ENCODE measurements around the gene GPSM1. TPM values are rescaled to one million over a fixed set of nuclear protein-coding genes. Genes with fewer than 3 reads are reported as not detected.

Gene GPSM1
- total and polyA plus RNA-seq, 4 donors: 0.11 to 2.9 (median 1.6) TPM

- Histone ChIP-seq H3K27ac (ENCODE audit: low read depth in 1 of 2, low read length in 2 of 2) (no peak overlapping the region), H3K27me3 (ENCODE audit: control insufficient read depth in 4 of 4, insufficient read depth in 4 of 4, low read length in 3 of 4) (no peaks in the 10 kb centered on the region), H3K9me3 (ENCODE audit: control insufficient read depth in 4 of 4, low read length in 3 of 4) (no peaks in the 10 kb centered on the region), H3K4me3 (ENCODE audit: low read depth in 1 of 3, low read length in 3 of 3) (no peak overlapping the region), H3K4me1 (ENCODE audit: control insufficient read depth in 4 of 4, insufficient read depth in 4 of 4, low read length in 3 of 4) (peaks cover 0 to 12% (median under 1%) of the 10 kb centered on the region in 4 donors), H3K9ac (ENCODE audit: low read depth in 1 of 2, low read length in 2 of 2) (no peak overlapping the region), H3K36me3 (ENCODE audit: control insufficient read depth in 4 of 4, insufficient read depth in 3 of 4, low read depth in 1 of 4, low read length in 3 of 4) (no peaks in the 10 kb centered on the region)
- DNase-seq (ENCODE audit: low spot score): no peak
- TF ChIP-seq TAF1 (conservative IDR thresholded peaks at IDR 0.05): no peak
- TF ChIP-seq RXRA (IDR thresholded peaks at IDR 0.05): no peak
- TF ChIP-seq NR2F2 (IDR thresholded peaks at IDR 0.05): no peak
- TF ChIP-seq JUND (IDR thresholded peaks at IDR 0.05): no peak
- no peak for TF ChIP-seq RAD21 (IDR thresholded peaks at IDR 0.05)
- no peak for TF ChIP-seq HNF4A (conservative IDR thresholded peaks at IDR 0.05)
- WGBS: 90% methylated on average over 15 of the region's 15 CpGs
These were observed 3.7 kb downstream of the GPSM1 start for GRCh38 chr9:136331030-136331429.

- Histone ChIP-seq H3K27ac (ENCODE audit: low read depth in 1 of 2, low read length in 2 of 2) (no peak overlapping the region), H3K4me3 (ENCODE audit: low read depth in 1 of 3, low read length in 3 of 3) (no peak overlapping the region), H3K9ac (ENCODE audit: low read depth in 1 of 2, low read length in 2 of 2) (no peak overlapping the region), H3K36me3 (ENCODE audit: control insufficient read depth in 4 of 4, insufficient read depth in 3 of 4, low read depth in 1 of 4, low read length in 3 of 4) (no peaks in the 10 kb centered on the region), H3K4me1 (ENCODE audit: control insufficient read depth in 4 of 4, insufficient read depth in 4 of 4, low read length in 3 of 4) (peaks cover 0 to 6% (median under 1%) of the 10 kb centered on the region in 4 donors), H3K27me3 (ENCODE audit: control insufficient read depth in 4 of 4, insufficient read depth in 4 of 4, low read length in 3 of 4) (no peaks in the 10 kb centered on the region), H3K9me3 (ENCODE audit: control insufficient read depth in 4 of 4, low read length in 3 of 4) (no peaks in the 10 kb centered on the region)
- WGBS: 83% methylated on average over 46 of the region's 46 CpGs
- TF ChIP-seq TAF1 (conservative IDR thresholded peaks at IDR 0.05): no peak
- no peak for DNase-seq (ENCODE audit: low spot score)
These were observed 4.5 kb downstream of the GPSM1 start for GRCh38 chr9:136331556-136332481.

DNA sequence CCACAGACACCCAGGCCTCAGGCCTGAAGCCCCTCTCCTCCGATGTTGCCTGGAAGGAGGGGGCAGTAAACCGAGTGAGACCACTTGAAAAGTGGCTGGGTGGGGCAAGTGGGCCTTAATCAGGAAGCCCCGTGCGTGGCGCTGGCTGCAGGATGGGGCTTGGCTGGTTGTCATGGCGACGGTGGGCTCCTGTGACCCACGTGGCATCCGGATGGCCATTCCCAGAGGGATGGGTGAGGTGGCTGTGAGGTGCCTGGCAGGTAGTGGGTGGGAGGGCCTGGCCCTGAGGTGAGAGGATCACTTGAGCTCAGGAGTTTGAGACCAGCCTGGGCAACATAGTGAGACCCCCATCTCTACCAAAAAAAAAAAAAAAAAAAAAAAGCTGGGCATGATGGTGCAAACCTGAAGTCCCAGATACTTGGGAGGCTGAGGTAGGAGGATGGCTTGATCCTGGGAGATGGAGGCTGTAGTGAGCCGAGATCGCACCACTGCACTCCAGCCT is 5.2 kb downstream of the GPSM1 start:
- no peak for DNase-seq (ENCODE audit: low spot score)
- no peak overlapping the region for H3K9ac ChIP-seq (ENCODE audit: low read depth in 1 of 2, low read length in 2 of 2)
- H3K27me3 ChIP-seq (ENCODE audit: control insufficient read depth in 4 of 4, insufficient read depth in 4 of 4, low read length in 3 of 4): no peaks in the 10 kb centered on the region
- no peak overlapping the region for H3K4me3 ChIP-seq (ENCODE audit: low read depth in 1 of 3, low read length in 3 of 3)
- 84% methylated on average over 11 of the region's 11 CpGs for WGBS
- TF ChIP-seq, protein P1, sequence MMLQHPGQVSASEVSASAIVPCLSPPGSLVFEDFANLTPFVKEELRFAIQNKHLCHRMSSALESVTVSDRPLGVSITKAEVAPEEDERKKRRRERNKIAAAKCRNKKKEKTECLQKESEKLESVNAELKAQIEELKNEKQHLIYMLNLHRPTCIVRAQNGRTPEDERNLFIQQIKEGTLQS (IDR thresholded peaks at IDR 0.05): no peak
- TF ChIP-seq TAF1 (conservative IDR thresholded peaks at IDR 0.05) (no peak), YY1 (IDR thresholded peaks at IDR 0.05) (no peak), RXRA (IDR thresholded peaks at IDR 0.05) (no peak), HNF4A (conservative IDR thresholded peaks at IDR 0.05) (no peak), JUND (IDR thresholded peaks at IDR 0.05) (no peak), MAX (IDR thresholded peaks at IDR 0.05) (no peak), HNF4G (IDR thresholded peaks at IDR 0.05) (no peak), EGR1 (IDR thresholded peaks at IDR 0.05; ENCODE audit: low read depth in 2 of 2) (no peak), FOXA2 (IDR thresholded peaks at IDR 0.05) (no peak), NR2F2 (IDR thresholded peaks at IDR 0.05) (no peak), FOXA1 (IDR thresholded peaks at IDR 0.05) (no peak), CTCF (IDR thresholded peaks at IDR 0.05; ENCODE audit: low read depth, low read length, missing input control) (no peak), RAD21 (IDR thresholded peaks at IDR 0.05) (no peak), SP1 (IDR thresholded peaks at IDR 0.05) (no peak), GABPA (IDR thresholded peaks at IDR 0.05 in 1 of 2, conservative IDR thresholded peaks at IDR 0.05 in 1 of 2) (no peak)
- TF ChIP-seq, protein P2, sequence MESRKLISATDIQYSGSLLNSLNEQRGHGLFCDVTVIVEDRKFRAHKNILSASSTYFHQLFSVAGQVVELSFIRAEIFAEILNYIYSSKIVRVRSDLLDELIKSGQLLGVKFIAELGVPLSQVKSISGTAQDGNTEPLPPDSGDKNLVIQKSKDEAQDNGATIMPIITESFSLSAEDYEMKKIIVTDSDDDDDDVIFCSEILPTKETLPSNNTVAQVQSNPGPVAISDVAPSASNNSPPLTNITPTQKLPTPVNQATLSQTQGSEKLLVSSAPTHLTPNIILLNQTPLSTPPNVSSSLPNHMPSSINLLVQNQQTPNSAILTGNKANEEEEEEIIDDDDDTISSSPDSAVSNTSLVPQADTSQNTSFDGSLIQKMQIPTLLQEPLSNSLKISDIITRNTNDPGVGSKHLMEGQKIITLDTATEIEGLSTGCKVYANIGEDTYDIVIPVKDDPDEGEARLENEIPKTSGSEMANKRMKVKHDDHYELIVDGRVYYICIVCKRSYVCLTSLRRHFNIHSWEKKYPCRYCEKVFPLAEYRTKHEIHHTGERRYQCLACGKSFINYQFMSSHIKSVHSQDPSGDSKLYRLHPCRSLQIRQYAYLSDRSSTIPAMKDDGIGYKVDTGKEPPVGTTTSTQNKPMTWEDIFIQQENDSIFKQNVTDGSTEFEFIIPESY (IDR thresholded peaks at IDR 0.05): no peak
- TF ChIP-seq, protein P3, sequence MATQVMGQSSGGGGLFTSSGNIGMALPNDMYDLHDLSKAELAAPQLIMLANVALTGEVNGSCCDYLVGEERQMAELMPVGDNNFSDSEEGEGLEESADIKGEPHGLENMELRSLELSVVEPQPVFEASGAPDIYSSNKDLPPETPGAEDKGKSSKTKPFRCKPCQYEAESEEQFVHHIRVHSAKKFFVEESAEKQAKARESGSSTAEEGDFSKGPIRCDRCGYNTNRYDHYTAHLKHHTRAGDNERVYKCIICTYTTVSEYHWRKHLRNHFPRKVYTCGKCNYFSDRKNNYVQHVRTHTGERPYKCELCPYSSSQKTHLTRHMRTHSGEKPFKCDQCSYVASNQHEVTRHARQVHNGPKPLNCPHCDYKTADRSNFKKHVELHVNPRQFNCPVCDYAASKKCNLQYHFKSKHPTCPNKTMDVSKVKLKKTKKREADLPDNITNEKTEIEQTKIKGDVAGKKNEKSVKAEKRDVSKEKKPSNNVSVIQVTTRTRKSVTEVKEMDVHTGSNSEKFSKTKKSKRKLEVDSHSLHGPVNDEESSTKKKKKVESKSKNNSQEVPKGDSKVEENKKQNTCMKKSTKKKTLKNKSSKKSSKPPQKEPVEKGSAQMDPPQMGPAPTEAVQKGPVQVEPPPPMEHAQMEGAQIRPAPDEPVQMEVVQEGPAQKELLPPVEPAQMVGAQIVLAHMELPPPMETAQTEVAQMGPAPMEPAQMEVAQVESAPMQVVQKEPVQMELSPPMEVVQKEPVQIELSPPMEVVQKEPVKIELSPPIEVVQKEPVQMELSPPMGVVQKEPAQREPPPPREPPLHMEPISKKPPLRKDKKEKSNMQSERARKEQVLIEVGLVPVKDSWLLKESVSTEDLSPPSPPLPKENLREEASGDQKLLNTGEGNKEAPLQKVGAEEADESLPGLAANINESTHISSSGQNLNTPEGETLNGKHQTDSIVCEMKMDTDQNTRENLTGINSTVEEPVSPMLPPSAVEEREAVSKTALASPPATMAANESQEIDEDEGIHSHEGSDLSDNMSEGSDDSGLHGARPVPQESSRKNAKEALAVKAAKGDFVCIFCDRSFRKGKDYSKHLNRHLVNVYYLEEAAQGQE (IDR thresholded peaks at IDR 0.05): no peak
- no peak overlapping the region for H3K27ac ChIP-seq (ENCODE audit: low read depth in 1 of 2, low read length in 2 of 2)
- H3K9me3 ChIP-seq (ENCODE audit: control insufficient read depth in 4 of 4, low read length in 3 of 4): no peaks in the 10 kb centered on the region
- peaks cover 0 to 4% (median under 1%) of the 10 kb centered on the region in 4 donors for H3K4me1 ChIP-seq (ENCODE audit: control insufficient read depth in 4 of 4, insufficient read depth in 4 of 4, low read length in 3 of 4)
- no peaks in the 10 kb centered on the region for H3K36me3 ChIP-seq (ENCODE audit: control insufficient read depth in 4 of 4, insufficient read depth in 3 of 4, low read depth in 1 of 4, low read length in 3 of 4)

Data from liver (tissue), 9 donors.